Renal pelvis (tissue), 4 donors: ENCODE measurements around the gene EPN2. TPM values are rescaled to one million over a fixed set of nuclear protein-coding genes. Genes with fewer than 3 reads are reported as not detected.
"Not testable (repeated sequence)": the region's sequence is repeated elsewhere in the genome, so short reads cannot be mapped to it uniquely, and the experiment has no call there.

ENCODE experiments used
- DNase-seq: peaks from one replicate; pipeline ENCODE4 v3.0.0-alpha.2; 2013
- polyA plus RNA-seq, 3 donors: library from polyadenylated mRNA; unstranded; fragments of 120-200 nt; gene quantifications; one replicate each; pipeline ENCODE4 v1.2.1, GENCODE V29; 2013; ENCODE audit not compliant: insufficient read length in 3 of 3

Gene EPN2
- polyA plus RNA-seq, 3 donors, result 44.2 to 50.9 (median 45.5) TPM

DNA sequence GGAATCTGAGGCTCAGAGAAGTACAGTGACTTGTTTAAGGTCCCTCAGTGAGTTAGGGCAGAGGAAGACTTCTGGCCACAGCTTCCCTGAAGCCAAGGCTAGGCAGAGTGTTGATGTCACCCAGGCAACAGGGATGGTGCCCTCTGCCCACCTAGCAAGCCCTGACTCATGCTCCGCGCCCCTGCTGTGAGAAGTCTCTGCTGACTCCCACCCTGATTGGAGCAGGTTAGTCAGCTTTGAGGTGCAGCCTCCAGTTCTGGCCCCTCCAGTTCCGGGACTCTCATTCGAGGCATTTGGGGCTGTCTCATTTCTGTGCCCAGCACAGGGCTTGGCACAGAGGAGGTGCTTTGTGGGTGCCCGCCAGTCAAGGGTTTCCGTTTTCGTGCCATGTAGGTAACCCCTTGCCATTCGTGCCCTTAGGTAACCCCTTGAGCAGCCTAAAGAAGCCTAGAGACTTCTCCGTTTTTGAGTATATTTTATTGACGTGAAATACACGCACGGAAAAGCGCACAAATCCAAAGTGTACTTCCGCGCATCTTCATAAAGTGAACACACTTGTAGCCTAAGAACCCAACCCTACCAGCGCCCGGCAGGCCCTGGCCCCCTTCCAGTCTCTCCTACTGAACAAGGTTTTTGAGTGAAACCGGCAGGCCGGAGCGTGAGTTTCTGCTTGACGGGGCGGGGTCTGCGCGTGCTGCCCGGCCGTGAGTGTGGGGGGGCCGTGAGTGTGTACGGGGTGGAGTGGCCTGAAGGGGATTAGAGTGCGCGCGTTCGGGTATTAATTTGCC, 621 bp upstream of the EPN2 start:
- DNase-seq, result not testable (repeated sequence)

GRCh38 chr17:19237389-19238166, 412 bp downstream of the EPN2 start:
- DNase-seq, result no peak

- DNase-seq, result no peak
These were observed 970 bp downstream of the EPN2 start for GRCh38 chr17:19238167-19238505.

DNA sequence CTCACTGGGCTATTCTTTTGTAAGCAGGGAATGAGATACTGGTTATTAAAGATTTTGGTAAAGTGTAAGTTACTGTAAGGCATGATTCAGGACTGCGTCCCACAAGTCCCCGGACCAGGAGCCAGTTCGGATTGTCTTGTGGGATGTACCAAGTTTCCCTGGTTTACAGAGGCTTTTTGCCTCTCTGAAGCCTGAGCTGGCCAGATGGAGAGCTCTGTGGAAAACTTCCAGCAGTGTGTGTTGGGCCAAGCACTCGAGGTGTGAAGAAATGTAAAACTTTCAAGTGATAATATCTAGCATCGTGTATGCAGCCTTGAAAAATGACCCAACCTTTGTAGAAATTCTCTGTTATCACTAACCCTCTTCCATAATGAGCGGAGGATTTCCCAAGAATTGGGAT, 2.4 kb downstream of the EPN2 start:
- no peak for DNase-seq

- DNase-seq, result no peak
These were observed 5.2 kb downstream of the EPN2 start for GRCh38 chr17:19242323-19242722.

- DNase-seq, result no peak
These were observed 5.8 kb downstream of the EPN2 start for GRCh38 chr17:19242926-19243325.

- no peak for DNase-seq
These were observed 6.7 kb downstream of the EPN2 start for GRCh38 chr17:19243838-19244237.

DNA sequence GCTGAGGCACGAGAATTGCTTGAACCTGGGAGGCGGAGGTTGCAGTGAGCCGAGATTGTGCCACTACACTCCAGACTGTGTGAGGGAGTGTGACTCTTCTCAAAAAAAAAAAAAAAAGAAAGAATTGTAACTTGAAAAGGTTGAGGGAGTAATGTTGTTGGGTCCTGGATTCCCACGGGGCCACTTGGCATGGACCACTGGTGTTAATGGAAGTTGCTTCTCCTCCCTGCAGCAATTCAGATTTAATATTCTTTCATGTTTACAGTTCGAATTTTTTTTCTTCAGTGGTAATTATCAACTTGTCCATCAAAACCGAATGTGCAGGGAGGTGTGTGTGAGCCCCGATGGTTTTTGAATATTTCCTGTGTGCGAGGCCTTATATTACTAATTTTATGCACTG, 7.2 kb downstream of the EPN2 start:
- DNase-seq, result no peak

DNA sequence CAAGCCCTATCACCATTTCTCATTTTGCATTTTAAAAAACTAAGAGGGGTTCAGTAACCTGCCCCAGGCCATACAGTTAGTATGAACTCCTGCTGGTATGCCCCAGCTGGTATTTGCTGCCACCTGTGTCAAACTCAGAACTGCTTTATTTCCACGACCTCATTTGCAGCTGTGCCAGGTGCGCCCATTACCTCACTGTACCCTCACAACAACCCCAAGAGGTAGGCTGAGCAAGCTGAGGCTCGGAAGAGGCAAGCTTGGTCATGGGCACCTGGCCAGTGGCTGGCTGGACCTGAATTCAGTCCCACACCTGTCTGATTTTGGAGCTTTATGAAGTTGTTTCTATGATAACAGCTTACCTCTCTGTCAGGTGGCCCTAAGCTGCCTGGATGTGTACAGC, 7.6 kb downstream of the EPN2 start:
- no peak for DNase-seq

GRCh38 chr17:19247473-19247872, 10.3 kb downstream of the EPN2 start:
- DNase-seq, result no peak

- no peak for DNase-seq
These were observed 11.2 kb downstream of the EPN2 start for GRCh38 chr17:19248151-19248927.

GRCh38 chr17:19248928-19249574, 11.9 kb downstream of the EPN2 start:
- DNase-seq, result no peak

DNA sequence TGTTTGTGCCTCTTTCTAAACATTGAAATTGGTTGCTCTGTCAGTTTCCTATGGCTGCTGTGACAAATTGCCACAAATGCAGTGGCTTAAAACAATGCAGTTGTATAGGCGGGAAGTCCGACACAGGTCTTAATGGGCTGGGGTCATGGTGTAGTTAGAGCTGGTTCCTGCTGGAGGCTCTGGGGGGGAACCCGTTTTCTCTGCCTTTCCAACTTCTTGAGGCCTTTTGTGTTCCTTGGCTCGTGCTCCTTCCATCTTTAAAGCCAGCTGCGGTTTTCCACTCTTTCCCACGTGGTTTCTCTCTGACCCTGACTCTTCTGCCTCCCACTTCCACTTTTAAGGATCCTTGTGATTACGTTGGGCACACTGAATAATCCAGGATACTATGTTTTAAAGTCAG, 12.5 kb downstream of the EPN2 start:
- DNase-seq, result peak; percentile 55

- no peak for DNase-seq
These were observed 13.4 kb downstream of the EPN2 start for GRCh38 chr17:19250421-19251173.

- DNase-seq, result no peak
These were observed 15.9 kb downstream of the EPN2 start for GRCh38 chr17:19253112-19253511.

DNA sequence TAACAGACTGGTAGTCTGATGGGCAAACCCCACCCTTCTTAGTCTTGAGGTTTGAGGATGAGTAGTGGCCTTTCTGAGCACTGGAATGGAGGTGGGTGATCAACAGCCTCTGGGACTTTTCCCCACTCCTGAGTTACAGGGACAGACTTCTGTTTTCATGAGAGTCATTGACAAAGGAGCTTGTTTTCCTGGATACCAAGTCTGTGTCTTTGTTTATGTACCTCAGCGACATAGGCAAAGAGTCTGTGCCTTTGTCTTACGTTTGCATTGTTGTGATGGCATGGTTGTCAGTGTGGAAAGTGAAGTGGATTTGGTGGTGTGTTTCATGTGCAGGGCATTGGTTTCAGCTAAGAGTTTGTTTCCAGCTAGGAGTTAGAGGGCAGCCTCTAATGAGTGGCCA, 17.5 kb downstream of the EPN2 start:
- no peak for DNase-seq

DNA sequence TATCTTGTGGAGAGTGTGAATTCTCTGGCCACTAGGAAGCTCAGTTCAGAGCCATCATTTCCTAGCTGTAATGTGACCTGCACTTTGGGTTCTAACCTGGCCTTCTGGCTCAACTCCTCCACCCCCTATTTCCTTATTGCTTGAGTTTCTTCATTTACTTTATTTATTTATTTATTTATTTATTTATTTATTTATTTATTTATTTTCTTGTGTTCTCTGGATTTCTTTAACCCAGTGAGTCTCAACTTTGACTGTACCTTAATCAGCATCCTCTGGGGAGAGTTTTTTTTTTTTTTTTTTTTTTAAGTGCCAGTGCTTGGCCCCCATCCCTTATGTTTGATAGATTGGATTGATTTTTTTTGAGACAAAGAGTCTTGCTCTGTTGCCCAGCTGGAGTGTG, 18.1 kb downstream of the EPN2 start:
- DNase-seq, result no peak

DNA sequence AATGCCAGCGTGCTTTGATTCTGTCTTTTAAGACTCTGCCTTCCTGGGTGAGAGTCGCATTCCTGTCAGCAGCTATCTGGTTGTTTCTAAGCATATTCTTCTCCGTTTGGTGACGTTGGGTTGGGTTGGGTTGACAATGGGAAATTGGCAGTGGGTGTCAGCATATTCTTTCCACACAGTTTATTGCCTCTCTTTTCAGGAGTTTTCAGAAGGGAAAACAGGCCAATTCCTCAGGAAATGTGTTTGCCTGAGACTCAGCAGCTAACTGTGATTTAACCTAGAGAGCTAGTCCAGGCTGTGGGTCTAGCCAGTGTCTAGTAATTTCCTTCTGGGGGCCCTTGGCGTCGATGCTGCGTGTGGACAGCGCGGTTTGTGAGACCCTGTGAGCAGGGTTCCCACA, 21.2 kb downstream of the EPN2 start:
- DNase-seq, result no peak

DNA sequence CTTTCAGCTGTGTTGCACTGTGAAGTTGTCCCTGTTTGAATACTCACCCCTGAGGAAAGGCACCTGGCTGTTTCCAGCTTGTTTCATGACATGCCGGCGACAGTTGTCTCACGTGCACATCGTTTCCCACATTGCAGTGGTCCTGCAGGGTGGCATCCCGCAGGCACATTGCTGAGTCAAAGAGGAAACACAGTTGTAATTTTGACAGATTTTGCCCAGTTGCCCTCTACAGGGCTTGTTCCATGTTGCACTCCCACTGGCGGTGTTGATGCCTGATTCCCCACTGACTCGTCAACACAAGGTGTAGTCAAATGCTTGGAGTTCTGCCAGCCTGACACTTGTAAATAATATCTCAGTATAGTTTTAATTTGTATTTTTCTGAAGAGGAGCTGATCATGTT, 23.8 kb downstream of the EPN2 start:
- DNase-seq, result no peak

- DNase-seq, result no peak
These were observed 24.3 kb downstream of the EPN2 start for GRCh38 chr17:19261426-19261825.
